ENCODE data around the gene DRC3.
"Not testable (repeated sequence)": the region's sequence is repeated elsewhere in the genome, so short reads cannot be mapped to it uniquely, and the experiment has no call there.

The DRC3 gene

GRCh38 chr17:17995887-17996286, 23.2 kb downstream of the DRC3 start:
- DNase-seq: not testable (repeated sequence)

GRCh38 chr17:17998934-17999333, 26.3 kb downstream of the DRC3 start:
- no peak for DNase-seq

- DNase-seq: no peak
Measured at GRCh38 chr17:17999364-18000029, 26.8 kb downstream of the DRC3 start.

- no peak for DNase-seq
Measured at GRCh38 chr17:18000030-18000408, 27.4 kb downstream of the DRC3 start.

- no peak for DNase-seq
Measured at GRCh38 chr17:18002171-18002570, 29.5 kb downstream of the DRC3 start.

GRCh38 chr17:18004345-18004744, 31.7 kb downstream of the DRC3 start:
- DNase-seq: no peak

GRCh38 chr17:18004884-18005305, 32.2 kb downstream of the DRC3 start:
- DNase-seq: no peak

GRCh38 chr17:18005496-18005895, 32.8 kb downstream of the DRC3 start:
- no peak for DNase-seq

- no peak for DNase-seq
Measured at GRCh38 chr17:18006495-18007239, 34.0 kb downstream of the DRC3 start.

- no peak for DNase-seq
Measured at GRCh38 chr17:18008496-18009268, 36.0 kb downstream of the DRC3 start.

- no peak for DNase-seq
Measured at GRCh38 chr17:18009609-18010420, 37.2 kb downstream of the DRC3 start.

- no peak for DNase-seq
Measured at GRCh38 chr17:18011286-18011685, 38.6 kb downstream of the DRC3 start.

GRCh38 chr17:18014006-18014405, 41.3 kb downstream of the DRC3 start:
- DNase-seq: no peak

GRCh38 chr17:18015593-18015992, 42.9 kb downstream of the DRC3 start:
- no peak for DNase-seq

- no peak for DNase-seq
Measured at GRCh38 chr17:18016426-18016825, 43.8 kb downstream of the DRC3 start.

- no peak for DNase-seq
Measured at GRCh38 chr17:18017958-18018357, 45.3 kb downstream of the DRC3 start.

- DNase-seq: no peak
Measured at GRCh38 chr17:18018411-18018921, 45.8 kb downstream of the DRC3 start.

- DNase-seq: no peak
Measured at GRCh38 chr17:18019838-18020154, 47.1 kb downstream of the DRC3 start.

GRCh38 chr17:18020971-18021370, 48.3 kb downstream of the DRC3 start:
- DNase-seq: no peak

- no peak for DNase-seq
Measured at GRCh38 chr17:18021372-18021771, 48.7 kb downstream of the DRC3 start.

GRCh38 chr17:18025241-18025944, 52.7 kb downstream of the DRC3 start:
- DNase-seq: no peak
